AG10803 (cell line): ENCODE data around the gene ARTN.

Experiments
- DNase-seq: peaks from one replicate; pipeline ENCODE4 v3.0.0; 2010; ENCODE audit warnings: low read depth
- H3K4me3 ChIP-seq: 2 replicates; pipeline ENCODE4 v1.5.1; 2011; ENCODE audit warnings: mild to moderate bottlenecking, low read length, control low read depth
- TF ChIP-seq, protein P1 (sequence below): conservative IDR thresholded peaks from 2 replicates; pipeline ENCODE4 v1.5.1; 2011; ENCODE audit warnings: mild to moderate bottlenecking, low read length, control low read depth, inconsistent platforms

ARTN gene, protein sequence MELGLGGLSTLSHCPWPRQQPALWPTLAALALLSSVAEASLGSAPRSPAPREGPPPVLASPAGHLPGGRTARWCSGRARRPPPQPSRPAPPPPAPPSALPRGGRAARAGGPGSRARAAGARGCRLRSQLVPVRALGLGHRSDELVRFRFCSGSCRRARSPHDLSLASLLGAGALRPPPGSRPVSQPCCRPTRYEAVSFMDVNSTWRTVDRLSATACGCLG

DNA sequence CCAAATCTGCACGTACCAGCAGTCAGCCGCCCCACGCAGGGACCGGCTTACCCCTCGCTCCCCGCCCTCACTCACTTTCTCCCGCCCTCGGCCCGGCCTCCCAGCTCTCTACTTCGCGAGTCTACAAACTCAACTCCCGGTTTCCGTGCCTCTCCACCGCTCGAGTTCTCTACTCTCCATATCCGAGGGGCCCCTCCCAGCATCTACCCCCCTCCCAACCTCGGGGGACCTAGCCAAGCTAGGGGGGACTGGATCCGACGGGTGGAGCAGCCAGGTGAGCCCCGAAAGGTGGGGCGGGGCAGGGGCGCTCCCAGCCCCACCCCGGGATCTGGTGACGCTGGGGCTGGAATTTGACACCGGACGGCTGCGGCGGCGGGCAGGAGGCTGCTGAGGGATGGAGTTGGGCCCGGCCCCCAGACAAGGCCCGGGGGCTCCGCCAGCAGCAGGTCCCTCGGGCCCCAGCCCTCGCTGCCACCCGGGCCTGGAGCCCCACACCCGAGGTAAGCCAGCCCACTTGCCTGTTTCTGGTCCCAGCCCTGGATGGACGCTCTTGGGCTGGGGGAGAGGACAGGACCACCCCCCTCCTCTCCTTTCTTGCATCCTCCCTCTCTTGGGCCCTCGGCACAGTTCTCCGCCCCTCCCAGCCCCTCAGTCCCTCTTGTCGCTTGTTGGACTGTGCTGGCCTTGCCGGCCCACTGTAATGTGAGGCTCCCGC, at the start of gene ARTN:
Gene ARTN (plus strand): TSS at position 416 of the 715 bp plus-strand sequence. CDS start 1,856 bp downstream, outside the sequence.
- TF ChIP-seq, protein P1, sequence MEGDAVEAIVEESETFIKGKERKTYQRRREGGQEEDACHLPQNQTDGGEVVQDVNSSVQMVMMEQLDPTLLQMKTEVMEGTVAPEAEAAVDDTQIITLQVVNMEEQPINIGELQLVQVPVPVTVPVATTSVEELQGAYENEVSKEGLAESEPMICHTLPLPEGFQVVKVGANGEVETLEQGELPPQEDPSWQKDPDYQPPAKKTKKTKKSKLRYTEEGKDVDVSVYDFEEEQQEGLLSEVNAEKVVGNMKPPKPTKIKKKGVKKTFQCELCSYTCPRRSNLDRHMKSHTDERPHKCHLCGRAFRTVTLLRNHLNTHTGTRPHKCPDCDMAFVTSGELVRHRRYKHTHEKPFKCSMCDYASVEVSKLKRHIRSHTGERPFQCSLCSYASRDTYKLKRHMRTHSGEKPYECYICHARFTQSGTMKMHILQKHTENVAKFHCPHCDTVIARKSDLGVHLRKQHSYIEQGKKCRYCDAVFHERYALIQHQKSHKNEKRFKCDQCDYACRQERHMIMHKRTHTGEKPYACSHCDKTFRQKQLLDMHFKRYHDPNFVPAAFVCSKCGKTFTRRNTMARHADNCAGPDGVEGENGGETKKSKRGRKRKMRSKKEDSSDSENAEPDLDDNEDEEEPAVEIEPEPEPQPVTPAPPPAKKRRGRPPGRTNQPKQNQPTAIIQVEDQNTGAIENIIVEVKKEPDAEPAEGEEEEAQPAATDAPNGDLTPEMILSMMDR: no peak
- DNase-seq: no peak
- H3K4me3 ChIP-seq: peak within 1 kb of the TSS; percentile 55

DNA sequence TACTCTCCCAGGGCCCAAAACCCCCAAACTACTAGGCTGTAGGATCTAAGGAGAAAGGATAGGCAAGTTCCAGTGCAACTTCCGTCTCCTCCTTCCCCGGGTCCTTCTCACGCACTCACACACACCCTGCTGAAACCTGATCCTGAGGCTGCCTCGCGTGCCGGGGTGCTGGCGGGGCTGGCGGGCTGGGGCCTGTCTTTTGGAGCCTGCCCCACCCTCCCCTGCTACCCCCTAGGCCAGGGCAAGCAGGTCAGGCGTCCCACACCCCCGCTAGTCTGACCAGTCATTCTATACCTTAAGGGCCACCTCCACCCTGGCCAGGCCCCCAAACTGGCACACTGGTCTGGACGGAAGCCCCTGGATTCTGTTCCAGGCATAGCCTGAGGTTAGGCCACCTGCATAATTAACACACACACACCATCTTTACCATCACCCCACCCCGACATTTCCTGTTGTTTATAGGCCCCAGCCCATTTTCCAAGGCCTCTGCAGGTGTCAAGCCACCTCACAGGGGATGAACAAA, 48.3 kb upstream of the ARTN start:
- TF ChIP-seq, protein P1: no peak
- no peak overlapping the region for H3K4me3 ChIP-seq
- no peak for DNase-seq

DNA sequence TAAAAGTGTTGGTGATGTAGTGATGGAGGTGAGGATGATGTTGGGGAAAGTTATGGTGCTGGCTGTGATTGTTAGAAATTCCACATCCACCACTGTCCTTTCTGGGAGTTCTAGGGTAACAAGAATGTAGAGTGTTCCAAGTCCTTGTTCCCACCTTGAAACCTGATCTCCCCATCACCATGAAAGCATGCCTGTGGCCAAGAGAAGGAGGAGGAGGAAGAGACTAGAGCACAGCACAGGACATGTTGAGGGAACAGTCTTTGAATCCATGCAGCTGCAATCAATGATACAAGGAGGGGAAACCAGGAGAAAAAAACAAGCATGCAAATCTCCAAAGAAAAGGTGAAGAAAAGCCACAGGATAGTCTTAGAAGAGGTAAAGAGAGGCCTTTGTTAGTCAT, 45.9 kb upstream of the ARTN start:
- TF ChIP-seq, protein P1: no peak
- no peak overlapping the region for H3K4me3 ChIP-seq
- DNase-seq: no peak

DNA sequence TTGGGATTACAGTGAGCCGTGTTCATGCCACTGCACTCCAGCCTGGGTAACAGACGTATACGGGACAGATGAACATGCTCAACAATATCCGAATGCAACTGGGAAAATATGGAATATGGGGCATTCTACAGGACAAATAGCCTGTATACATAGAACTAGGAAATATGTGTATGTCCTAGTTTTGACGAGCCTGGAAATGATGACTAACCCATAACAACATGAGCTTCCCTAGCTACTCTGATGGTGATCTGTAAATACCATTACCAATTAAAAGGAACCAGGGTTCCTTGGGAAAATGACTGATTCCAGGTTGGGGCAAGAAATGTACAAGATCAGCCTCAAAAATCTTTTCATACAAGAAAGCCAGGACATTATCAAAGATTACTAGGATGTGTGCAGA, 42.8 kb upstream of the ARTN start:
- no peak for DNase-seq
- no peak overlapping the region for H3K4me3 ChIP-seq
- TF ChIP-seq, protein P1: no peak

DNA sequence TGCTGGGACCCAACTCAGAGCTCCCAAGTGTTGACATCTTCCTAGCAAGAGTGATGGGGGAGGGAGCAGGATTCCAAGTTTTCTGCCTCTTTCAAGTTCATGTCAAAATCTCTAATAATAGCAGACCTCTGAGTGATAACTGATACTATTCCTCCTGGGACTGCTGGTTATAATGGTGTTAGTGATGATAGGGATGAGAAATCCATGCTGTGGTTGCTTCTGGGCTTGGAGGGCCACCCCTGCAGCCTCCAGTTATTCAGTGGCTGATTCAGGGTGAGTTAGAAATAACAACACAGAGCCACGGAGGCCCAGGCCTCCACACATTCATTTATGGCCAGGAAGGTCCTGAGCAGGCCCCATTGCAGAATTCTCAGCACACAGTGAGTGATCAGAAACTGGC, 40.6 kb upstream of the ARTN start:
- H3K4me3 ChIP-seq: no peak overlapping the region
- DNase-seq: no peak
- TF ChIP-seq, protein P1: no peak

- DNase-seq: no peak
- no peak overlapping the region for H3K4me3 ChIP-seq
- TF ChIP-seq, protein P1: no peak
Observed at GRCh38 chr1:43898981-43899380, 34.6 kb upstream of the ARTN start.

GRCh38 chr1:43900386-43900785, 33.2 kb upstream of the ARTN start:
- DNase-seq: no peak
- H3K4me3 ChIP-seq: no peak overlapping the region
- TF ChIP-seq, protein P1: no peak
